HCT116 (cell line): ENCODE data around the gene DBN1. TPM values are rescaled to one million over a fixed set of nuclear protein-coding genes. Genes with fewer than 3 reads are reported as not detected.

ENCODE experiments used
- ATAC-seq: fragments of 200-7000 bp; cut with Tn5 transposase; 2 replicates; pipeline ENCODE4 v1.9.1; 2020; ENCODE audit warnings: mild to moderate bottlenecking, moderate library complexity
- BruUV-seq: library from RNA; stranded (reverse); fragments of 400-500 nt; replicated peaks from 2 replicates; lab custom pipeline; 2021; lab: Mats Ljungman, UMichigan
- CTCF ChIA-PET: fragments of 300-600 bp; sonication (Branson Sonifier 250); formaldehyde crosslinking; loops from one replicate; lab custom pipeline; 2021; ENCODE audit warnings: antibody characterized with exemption; lab: Charles Lee
- POLR2A ChIA-PET: fragments of 300-600, 350-600 bp; sonication (Branson Sonifier 250); formaldehyde crosslinking; loops from one replicate; lab custom pipeline; 2021; ENCODE audit warnings: antibody characterized with exemption; lab: Charles Lee
- RAD21 ChIA-PET, 2 experiments: fragments of 300-600 bp; sonication (Branson Sonifier 250); formaldehyde crosslinking; loops; one replicate each; lab custom pipeline; 2023; ENCODE audit warnings: low total read pairs in 2 of 2; ENCODE audit not compliant: uncharacterized antibody in 2 of 2, unreplicated experiment in 2 of 2, low non-redundant PET in 1 of 2; lab: Charles Lee
- DNase-seq: peaks from one replicate; pipeline ENCODE4 v3.0.0-alpha.2; 2010; ENCODE audit warnings: low read depth, low spot score
- H2AFZ ChIP-seq: fragments of 200-600 bp; shearing (Covaris generic), sonication (generic); 2 replicates; pipeline ENCODE4 v1.6.1; 2017; ENCODE audit warnings: low read depth, mixed run types, mixed read lengths, antibody characterized with exemption, low read length; ENCODE audit not compliant: poor library complexity, severe bottlenecking
- H3K27ac ChIP-seq: 2 replicates; pipeline ENCODE4 v1.5.1; 2012; ENCODE audit warnings: low read depth, low read length
- H3K27me3 ChIP-seq: fragments of 200-600 bp; sonication (generic); 2 replicates; pipeline ENCODE4 v1.6.1; 2016; ENCODE audit warnings: mixed run types, low read length, mixed read lengths; ENCODE audit not compliant: insufficient read depth
- H3K36me3 ChIP-seq, 2 experiments: fragments of 200-500 bp in 1 of 2; fragments of 200-600 bp in 1 of 2; sonication (Bioruptor generic) in 1 of 2; sonication (generic) in 1 of 2; 2 replicates each; pipeline versions ENCODE4 v1.5.1 to v1.6.1; 2014 to 2016; ENCODE audit warnings: low read length in 2 of 2, inconsistent platforms in 1 of 2, mixed read lengths in 1 of 2, mixed run types in 1 of 2; ENCODE audit not compliant: insufficient read depth in 2 of 2, control insufficient read depth in 1 of 2
- H3K4me1 ChIP-seq, 2 experiments: fragments of 200-600 bp in 1 of 2; sonication (generic) in 1 of 2; 2 replicates each; pipeline versions ENCODE4 v1.5.1 to v1.6.1; 2012 to 2017; ENCODE audit warnings: low read length in 2 of 2, inconsistent platforms in 1 of 2, mild to moderate bottlenecking in 1 of 2, mixed read lengths in 1 of 2, mixed run types in 1 of 2, moderate library complexity in 1 of 2; ENCODE audit not compliant: insufficient read depth in 2 of 2, control insufficient read depth in 1 of 2
- H3K4me2 ChIP-seq: fragments of 200-600 bp; sonication (generic); 2 replicates; pipeline ENCODE4 v1.6.1; 2017; ENCODE audit warnings: mixed run types, low read length, mixed read lengths
- H3K4me3 ChIP-seq, 2 experiments: fragments of 200-600 bp in 1 of 2; sonication (generic) in 1 of 2; replicated peaks in 1 of 2; 2 replicates each; pipeline ENCODE4 v1.5.1; 2011 to 2016; ENCODE audit warnings: low read length in 2 of 2, control low read depth in 1 of 2, low read depth in 1 of 2, mild to moderate bottlenecking in 1 of 2, mixed read lengths in 1 of 2, mixed run types in 1 of 2
- H3K79me2 ChIP-seq: fragments of 200-600 bp; sonication (generic); 2 replicates; pipeline ENCODE4 v1.6.1; 2017; ENCODE audit warnings: mild to moderate bottlenecking, mixed run types, low read length, moderate library complexity, mixed read lengths; ENCODE audit not compliant: insufficient read depth
- H3K9ac ChIP-seq: fragments of 200-600 bp; sonication (generic); 2 replicates; pipeline ENCODE4 v1.6.1; 2016; ENCODE audit warnings: low read length, mixed read lengths
- H3K9me2 ChIP-seq: fragments of 200-600 bp; sonication (generic), shearing (Covaris generic); 2 replicates; pipeline ENCODE4 v1.6.1; 2017; ENCODE audit warnings: mixed run types, mild to moderate bottlenecking, moderate library complexity; ENCODE audit not compliant: insufficient read depth
- H3K9me3 ChIP-seq, 2 experiments: fragments of 200-500 bp in 1 of 2; fragments of 200-600 bp in 1 of 2; sonication (Bioruptor generic) in 1 of 2; sonication (generic) in 1 of 2; 2 replicates each; pipeline ENCODE4 v1.6.1; 2014 to 2017; ENCODE audit warnings: low read length in 2 of 2, mixed read lengths in 2 of 2, inconsistent platforms in 1 of 2, low read depth in 1 of 2, mild to moderate bottlenecking in 1 of 2, mixed run types in 1 of 2, moderate library complexity in 1 of 2; ENCODE audit not compliant: control insufficient read depth in 1 of 2, insufficient read depth in 1 of 2
- H4K20me1 ChIP-seq: fragments of 200-600 bp; sonication (generic), shearing (Covaris generic); 2 replicates; pipeline ENCODE4 v1.6.1; 2017; ENCODE audit warnings: mixed run types, mild to moderate bottlenecking, moderate library complexity; ENCODE audit not compliant: insufficient read depth
- ATF3 ChIP-seq: IDR thresholded peaks from 2 replicates; pipeline ENCODE4 v1.6.1; 2012
- EGR1 ChIP-seq: IDR thresholded peaks from 2 replicates; pipeline ENCODE4 v1.6.1; 2012; ENCODE audit warnings: low read depth
- EZH2 ChIP-seq: fragments of 200-600 bp; sonication (generic); IDR thresholded peaks from 2 replicates; pipeline ENCODE4 v1.6.1; 2017; ENCODE audit warnings: antibody characterized with exemption, mixed run types
- EZH2phosphoT487 ChIP-seq: fragments of 200-600 bp; IDR thresholded peaks from 2 replicates; pipeline ENCODE4 v1.6.1; 2018; ENCODE audit warnings: antibody characterized with exemption, borderline replicate concordance
- POLR2AphosphoS5 ChIP-seq: IDR thresholded peaks from 2 replicates; pipeline ENCODE4 v1.6.1; 2011; ENCODE audit warnings: mild to moderate bottlenecking, low read depth, low read length, moderate library complexity
- SP1 ChIP-seq: IDR thresholded peaks from 2 replicates; pipeline ENCODE4 v1.6.1; 2012; ENCODE audit warnings: low read depth
- SRF ChIP-seq: IDR thresholded peaks from 2 replicates; pipeline ENCODE4 v1.6.1; 2012; ENCODE audit warnings: low read depth
- TCF7L2 ChIP-seq: IDR thresholded peaks from 2 replicates; pipeline ENCODE4 v1.7.0; 2011; ENCODE audit warnings: borderline replicate concordance, inconsistent platforms; ENCODE audit not compliant: insufficient read depth, insufficient read length; ENCODE audit errors: extremely low read depth
- YY1 ChIP-seq: IDR thresholded peaks from 2 replicates; pipeline ENCODE4 v1.6.1; 2011; ENCODE audit warnings: low read length, low read depth, moderate library complexity, mild to moderate bottlenecking; ENCODE audit not compliant: insufficient replicate concordance; ENCODE audit errors: extremely low read depth
- ZFX ChIP-seq: fragments of 450-650 bp; IDR thresholded peaks from 2 replicates; pipeline ENCODE4 v1.6.1; 2017
- ZNF274 ChIP-seq: fragments of 200-500 bp; sonication (Bioruptor generic); IDR thresholded peaks from 2 replicates; pipeline ENCODE4 v1.6.1; 2014; ENCODE audit warnings: mild to moderate bottlenecking, low read depth, low read length, inconsistent platforms
- intact Hi-C: fragments of 100-400 bp; cut with micrococcal nuclease; formaldehyde crosslinking; loops from 2 replicates; pipeline ENCODE4 v1.10.0; 2022
- total RNA-seq: library from RNA; stranded (reverse); gene quantifications from one replicate; pipeline ENCODE4 v1.2.1, GENCODE V29; 2021; ENCODE audit not compliant: unreplicated experiment
- TF ChIP-seq, protein P1 (sequence below): IDR thresholded peaks from 2 replicates; pipeline ENCODE4 v1.6.1; 2012; ENCODE audit warnings: low read depth

Gene DBN1
- total RNA-seq, 1 experiment from 2014 or later, result 144 TPM

DNA sequence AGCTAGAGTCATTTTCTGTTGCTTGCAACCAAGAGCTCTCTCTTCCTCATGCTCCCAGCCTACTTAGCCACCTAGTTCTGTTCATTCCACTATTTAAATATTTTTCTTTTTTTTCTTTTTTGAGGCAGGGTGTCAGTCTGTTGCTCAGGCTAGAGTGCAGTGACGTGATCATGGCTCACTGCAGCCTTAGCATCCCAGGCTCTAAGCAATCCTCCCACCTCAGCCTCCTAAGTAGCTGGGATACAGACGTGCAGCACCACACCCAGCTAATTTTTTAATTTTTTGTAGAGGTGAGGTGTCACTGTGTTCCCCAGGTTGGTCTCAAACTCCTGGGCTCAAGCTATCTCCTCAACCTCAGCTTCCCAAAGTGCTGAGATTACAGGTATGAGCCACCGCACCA lies 59.0 kb downstream of the DBN1 start:
- ATAC-seq, result no peak
- POLR2A ChIA-PET, result no interaction called here
- no peaks in the 10 kb centered on the region for H4K20me1 ChIP-seq

More for the DNA sequence above, 59.0 kb downstream of the DBN1 start:
- ChIA-PET RAD21 (no interaction called here), CTCF (interaction anchor here (1.1 to 3.7 kb wide), 3 partner anchors 11 to 41 kb away, joined by 3 to 9 read pairs (median 4); no protein-coding TSS in a partner anchor)
- Histone ChIP-seq H3K9me3 (no peaks in the 10 kb centered on the region), H3K9me2 (no peaks in the 10 kb centered on the region), H3K36me3 (no peaks in the 10 kb centered on the region), H3K4me2 (no peak overlapping the region), H3K4me1 (peaks cover 0 to 5% of the 10 kb centered on the region in 2 experiments; a peak in 1 of 4 replicates), H3K27ac (no peak overlapping the region), H3K79me2 (no peaks in the 10 kb centered on the region), H2AFZ (no peak overlapping the region), H3K4me3 (no peak overlapping the region), H3K27me3 (no peaks in the 10 kb centered on the region), H3K9ac (no peak overlapping the region)
- no peak for DNase-seq
- BruUV-seq, result no TSS peak
- no peak for TF ChIP-seq POLR2AphosphoS5
- TF ChIP-seq ATF3, result no peak
- no peak for TF ChIP-seq EGR1
- TF ChIP-seq ZFX, result no peak
- no peak for TF ChIP-seq SP1
- TF ChIP-seq, protein P1, sequence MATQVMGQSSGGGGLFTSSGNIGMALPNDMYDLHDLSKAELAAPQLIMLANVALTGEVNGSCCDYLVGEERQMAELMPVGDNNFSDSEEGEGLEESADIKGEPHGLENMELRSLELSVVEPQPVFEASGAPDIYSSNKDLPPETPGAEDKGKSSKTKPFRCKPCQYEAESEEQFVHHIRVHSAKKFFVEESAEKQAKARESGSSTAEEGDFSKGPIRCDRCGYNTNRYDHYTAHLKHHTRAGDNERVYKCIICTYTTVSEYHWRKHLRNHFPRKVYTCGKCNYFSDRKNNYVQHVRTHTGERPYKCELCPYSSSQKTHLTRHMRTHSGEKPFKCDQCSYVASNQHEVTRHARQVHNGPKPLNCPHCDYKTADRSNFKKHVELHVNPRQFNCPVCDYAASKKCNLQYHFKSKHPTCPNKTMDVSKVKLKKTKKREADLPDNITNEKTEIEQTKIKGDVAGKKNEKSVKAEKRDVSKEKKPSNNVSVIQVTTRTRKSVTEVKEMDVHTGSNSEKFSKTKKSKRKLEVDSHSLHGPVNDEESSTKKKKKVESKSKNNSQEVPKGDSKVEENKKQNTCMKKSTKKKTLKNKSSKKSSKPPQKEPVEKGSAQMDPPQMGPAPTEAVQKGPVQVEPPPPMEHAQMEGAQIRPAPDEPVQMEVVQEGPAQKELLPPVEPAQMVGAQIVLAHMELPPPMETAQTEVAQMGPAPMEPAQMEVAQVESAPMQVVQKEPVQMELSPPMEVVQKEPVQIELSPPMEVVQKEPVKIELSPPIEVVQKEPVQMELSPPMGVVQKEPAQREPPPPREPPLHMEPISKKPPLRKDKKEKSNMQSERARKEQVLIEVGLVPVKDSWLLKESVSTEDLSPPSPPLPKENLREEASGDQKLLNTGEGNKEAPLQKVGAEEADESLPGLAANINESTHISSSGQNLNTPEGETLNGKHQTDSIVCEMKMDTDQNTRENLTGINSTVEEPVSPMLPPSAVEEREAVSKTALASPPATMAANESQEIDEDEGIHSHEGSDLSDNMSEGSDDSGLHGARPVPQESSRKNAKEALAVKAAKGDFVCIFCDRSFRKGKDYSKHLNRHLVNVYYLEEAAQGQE, result no peak
- TF ChIP-seq EZH2, result no peak
- no peak for TF ChIP-seq EZH2phosphoT487
- TF ChIP-seq ZNF274, result no peak
- TF ChIP-seq TCF7L2, result no peak
- TF ChIP-seq SRF, result no peak
- no peak for TF ChIP-seq YY1
- intact Hi-C loops, result no loop called here
